Measurements from ENCODE around the gene RAPGEF5. TPM values are rescaled to one million over a fixed set of nuclear protein-coding genes. Genes with fewer than 3 reads are reported as not detected.
"Not testable (repeated sequence)": the region's sequence is repeated elsewhere in the genome, so short reads cannot be mapped to it uniquely, and the experiment has no call there.

Gene RAPGEF5
- polyA plus RNA-seq, 4 donors: 5.4 to 33.4 (median 10.1) TPM

DNA sequence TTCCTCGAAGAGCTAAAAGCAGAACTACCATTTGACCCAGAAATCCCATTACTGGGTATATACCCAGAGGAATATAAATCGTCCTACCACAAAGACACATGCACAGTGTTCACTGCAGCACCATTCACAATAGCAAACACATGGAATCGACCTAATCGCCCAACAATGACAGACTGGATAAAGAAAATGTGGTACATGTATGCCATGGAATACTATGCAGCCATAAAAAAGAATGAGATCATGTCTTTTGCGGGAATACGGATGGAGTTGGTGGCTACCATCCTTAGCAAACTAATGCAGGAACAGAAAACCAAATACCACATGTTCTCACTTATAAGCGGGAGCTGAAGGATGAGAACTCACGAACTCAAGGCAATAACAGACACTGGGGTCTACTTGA lies 276.7 kb downstream of the RAPGEF5 start:
- H3K27me3 ChIP-seq (ENCODE audit: control insufficient read depth in 3 of 3, insufficient read depth in 3 of 3, low read length in 3 of 3); H3K9me3 ChIP-seq (ENCODE audit: control insufficient read depth in 2 of 2, insufficient read depth in 1 of 2, low read depth in 1 of 2, low read length in 1 of 2); H3K4me3 ChIP-seq (ENCODE audit: low read depth in 1 of 3, low read length in 3 of 3); H3K4me1 ChIP-seq (ENCODE audit: control insufficient read depth in 3 of 3, insufficient read depth in 2 of 3, low read depth in 1 of 3, low read length in 2 of 3); DNase-seq; FAIRE-seq; H3K27ac ChIP-seq (ENCODE audit: low read depth in 1 of 3, low read length in 2 of 3); H3K36me3 ChIP-seq (ENCODE audit: control insufficient read depth in 3 of 3, insufficient read depth in 2 of 3, low read depth in 1 of 3, low read length in 3 of 3): not testable (repeated sequence)
- 91 to 93% (median 93%) methylated on average over 8 of the region's 8 CpGs for WGBS, 3 donors

DNA sequence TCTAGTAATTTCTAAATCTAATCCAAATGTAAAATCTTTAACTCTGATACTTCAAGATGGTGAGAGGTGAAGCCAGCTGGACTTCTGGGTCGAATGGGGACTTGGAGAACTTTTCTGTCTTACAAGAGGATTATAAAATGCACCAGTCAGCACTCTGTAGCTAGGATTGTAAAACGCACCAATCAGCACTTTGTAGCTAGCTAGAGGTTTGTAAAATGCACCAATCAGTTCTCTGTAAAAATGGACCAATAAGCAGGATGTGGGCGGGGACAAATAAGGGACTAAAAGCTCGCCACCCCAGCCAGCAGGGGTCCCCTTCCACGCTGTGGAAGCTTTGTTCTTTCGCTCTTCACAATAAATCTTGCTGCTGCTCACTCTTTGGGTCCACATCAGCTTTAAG lies 278.1 kb downstream of the RAPGEF5 start:
- not testable (repeated sequence) for DNase-seq; FAIRE-seq; H3K9me3 ChIP-seq (ENCODE audit: control insufficient read depth in 2 of 2, insufficient read depth in 1 of 2, low read depth in 1 of 2, low read length in 1 of 2); H3K4me1 ChIP-seq (ENCODE audit: control insufficient read depth in 3 of 3, insufficient read depth in 2 of 3, low read depth in 1 of 3, low read length in 2 of 3); H3K27ac ChIP-seq (ENCODE audit: low read depth in 1 of 3, low read length in 2 of 3); H3K4me3 ChIP-seq (ENCODE audit: low read depth in 1 of 3, low read length in 3 of 3); H3K27me3 ChIP-seq (ENCODE audit: control insufficient read depth in 3 of 3, insufficient read depth in 3 of 3, low read length in 3 of 3); H3K36me3 ChIP-seq (ENCODE audit: control insufficient read depth in 3 of 3, insufficient read depth in 2 of 3, low read depth in 1 of 3, low read length in 3 of 3)
- 70 to 83% (median 72%) methylated on average over 6 of the region's 6 CpGs for WGBS, 3 donors

DNA sequence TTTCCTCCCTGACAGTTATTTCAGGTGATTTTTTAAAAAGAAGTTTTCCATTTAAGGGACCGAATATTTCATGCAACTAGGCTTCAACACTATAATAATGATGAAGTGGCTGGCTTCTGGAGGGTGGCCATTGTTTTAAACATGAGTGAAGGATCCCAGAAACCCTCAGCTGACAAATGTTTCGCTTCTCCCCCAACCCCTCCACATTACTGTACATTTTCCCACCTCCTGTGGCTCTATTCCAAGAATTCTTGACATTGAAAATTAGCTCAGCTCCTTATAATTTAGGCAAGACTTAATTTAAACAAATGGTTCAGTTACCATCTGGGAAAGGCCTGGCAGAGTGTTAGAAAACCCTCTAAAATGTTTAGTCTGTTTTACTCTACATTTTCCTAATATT lies 281.4 kb downstream of the RAPGEF5 start:
- no peak for FAIRE-seq
- WGBS, 3 donors: 70 to 77% (median 71%) methylated on average over 2 of the region's 2 CpGs
- DNase-seq: no peak
- H3K4me1 ChIP-seq (ENCODE audit: control insufficient read depth in 3 of 3, insufficient read depth in 2 of 3, low read depth in 1 of 3, low read length in 2 of 3): no peaks in the 10 kb centered on the region
- H3K4me3 ChIP-seq (ENCODE audit: low read depth in 1 of 3, low read length in 3 of 3): no peak overlapping the region
- peaks cover 0 to 4% of the 10 kb centered on the region in 2 donors for H3K9me3 ChIP-seq (ENCODE audit: control insufficient read depth in 2 of 2, insufficient read depth in 1 of 2, low read depth in 1 of 2, low read length in 1 of 2)
- H3K27ac ChIP-seq (ENCODE audit: low read depth in 1 of 3, low read length in 2 of 3): no peak overlapping the region
- H3K36me3 ChIP-seq (ENCODE audit: control insufficient read depth in 3 of 3, insufficient read depth in 2 of 3, low read depth in 1 of 3, low read length in 3 of 3): no peaks in the 10 kb centered on the region
- peaks cover 0 to 8% (median 3%) of the 10 kb centered on the region in 3 donors for H3K27me3 ChIP-seq (ENCODE audit: control insufficient read depth in 3 of 3, insufficient read depth in 3 of 3, low read length in 3 of 3)

DNA sequence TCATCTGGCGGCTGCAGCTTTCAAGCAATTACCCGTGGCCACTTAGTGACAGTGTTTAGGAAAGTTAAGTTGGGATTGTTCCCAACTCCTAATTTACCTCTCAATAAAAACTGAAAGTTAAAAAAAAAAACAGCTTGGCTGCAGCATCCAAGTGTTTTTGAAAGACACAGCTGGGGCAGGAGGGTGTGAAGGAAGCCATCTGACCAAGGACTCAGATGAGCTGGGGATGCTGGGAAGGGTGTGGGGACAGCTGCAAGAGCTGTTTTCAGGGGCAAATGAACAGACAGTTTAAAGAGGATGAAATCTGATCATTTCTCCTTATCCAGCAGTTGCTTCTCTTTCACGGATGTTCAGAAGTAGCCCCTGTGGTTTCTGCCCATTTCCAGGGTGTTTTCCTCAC lies 282.1 kb downstream of the RAPGEF5 start:
- peaks cover 0 to 8% (median 3%) of the 10 kb centered on the region in 3 donors for H3K27me3 ChIP-seq (ENCODE audit: control insufficient read depth in 3 of 3, insufficient read depth in 3 of 3, low read length in 3 of 3)
- FAIRE-seq (no peak), DNase-seq (no peak)
- H3K4me3 ChIP-seq (ENCODE audit: low read depth in 1 of 3, low read length in 3 of 3): no peak overlapping the region
- H3K9me3 ChIP-seq (ENCODE audit: control insufficient read depth in 2 of 2, insufficient read depth in 1 of 2, low read depth in 1 of 2, low read length in 1 of 2): no peaks in the 10 kb centered on the region
- no peaks in the 10 kb centered on the region for H3K4me1 ChIP-seq (ENCODE audit: control insufficient read depth in 3 of 3, insufficient read depth in 2 of 3, low read depth in 1 of 3, low read length in 2 of 3)
- WGBS, 3 donors: 61 to 72% (median 61%) methylated on average over 3 of the region's 3 CpGs
- no peaks in the 10 kb centered on the region for H3K36me3 ChIP-seq (ENCODE audit: control insufficient read depth in 3 of 3, insufficient read depth in 2 of 3, low read depth in 1 of 3, low read length in 3 of 3)
- no peak overlapping the region for H3K27ac ChIP-seq (ENCODE audit: low read depth in 1 of 3, low read length in 2 of 3)

Other genes with a start within 250 kb of the RAPGEF5 start
- under 1 TPM in 2 of 4 donors, not detected in 2; 0.27 to 0.56 TPM for gene STEAP1B, start 143.0 kb upstream of the RAPGEF5 start, polyA plus RNA-seq

All from small intestine (tissue), 7 donors.